ENCODE measurements around the gene GULP1.
A peak's percentile ranks its signal among the peaks of the same experiment; 100 is the strongest.

Gene GULP1

DNA sequence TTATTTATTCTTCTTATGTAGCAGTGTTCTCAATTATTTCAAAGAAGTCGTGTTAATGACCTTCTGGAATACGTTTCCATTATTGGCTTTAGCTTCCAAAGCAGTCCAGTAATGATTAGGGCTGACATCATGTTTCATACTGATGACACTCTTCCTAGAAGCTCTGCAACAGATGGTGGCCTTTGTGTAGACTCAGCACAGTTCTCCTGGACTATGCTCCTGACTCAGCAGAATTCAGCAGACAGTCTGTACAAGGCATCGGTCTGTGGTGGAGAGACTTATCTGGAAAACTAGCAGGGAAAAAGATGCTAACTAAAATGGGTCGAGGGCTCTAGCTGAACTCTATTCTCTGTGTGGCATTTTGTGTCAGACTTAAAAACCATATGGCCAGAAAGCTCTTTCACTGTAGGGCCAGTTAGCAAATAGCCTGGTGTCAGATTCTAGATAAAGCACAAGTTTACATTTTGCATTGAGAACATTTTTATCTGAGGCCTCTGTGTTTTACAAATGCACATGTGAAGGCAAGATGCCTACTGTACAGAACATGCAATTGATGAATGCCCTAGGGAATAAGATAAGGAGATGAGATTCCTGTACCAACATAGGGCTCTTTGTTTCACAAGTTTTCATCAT, 35.1 kb downstream of the GULP1 start:
- DNase-seq = no peak

DNA sequence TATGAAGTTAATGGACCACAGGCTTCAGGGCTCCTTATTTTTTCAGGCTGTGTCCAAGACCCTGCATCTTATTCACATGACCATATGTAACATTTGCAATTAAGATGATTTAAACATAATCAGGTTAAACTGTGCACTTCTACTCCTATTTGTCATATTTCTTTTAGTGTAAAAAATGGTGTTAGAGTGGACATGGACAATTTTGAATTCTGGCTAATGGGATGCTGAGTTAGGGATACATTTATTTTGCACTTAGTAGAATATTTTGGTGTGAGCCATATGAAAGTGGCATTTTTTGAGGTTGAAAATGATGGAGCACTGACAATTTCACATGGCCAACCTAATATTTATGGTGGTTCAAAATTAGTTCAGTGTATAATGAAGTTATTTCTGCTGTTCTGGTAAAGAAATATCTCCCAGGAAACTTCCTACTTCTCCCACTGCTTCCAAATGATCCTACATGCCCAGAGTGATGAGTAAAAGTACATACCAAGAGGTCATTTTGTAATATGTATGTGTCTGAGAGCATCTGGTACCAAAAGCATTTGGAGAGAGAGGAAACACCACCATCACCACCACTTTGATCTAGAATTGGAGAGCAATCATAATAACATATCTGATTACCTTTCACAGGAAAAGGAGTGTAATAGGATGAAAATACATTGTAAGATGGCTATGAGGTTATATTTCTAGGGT, 36.0 kb downstream of the GULP1 start:
- no peak for DNase-seq

DNA sequence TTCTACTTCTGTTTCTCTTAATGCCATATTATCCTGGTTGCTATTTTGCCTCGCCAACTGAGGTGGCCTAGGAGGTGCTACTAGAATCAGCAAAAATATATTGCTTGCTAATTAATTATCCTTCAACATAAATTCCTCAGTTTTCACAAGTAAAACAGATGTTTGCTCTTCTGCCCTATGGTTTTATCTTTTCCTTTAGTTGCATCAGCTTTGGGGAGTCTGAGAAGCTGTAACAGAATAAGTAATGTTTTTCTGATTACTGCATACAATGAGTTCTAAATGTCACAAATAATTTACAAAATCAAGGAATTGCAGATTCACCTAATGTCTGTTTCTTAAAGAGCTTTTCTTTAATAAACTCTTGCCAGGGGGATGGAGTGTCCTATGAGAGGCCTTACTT, 36.7 kb downstream of the GULP1 start:
- no peak for DNase-seq

DNA sequence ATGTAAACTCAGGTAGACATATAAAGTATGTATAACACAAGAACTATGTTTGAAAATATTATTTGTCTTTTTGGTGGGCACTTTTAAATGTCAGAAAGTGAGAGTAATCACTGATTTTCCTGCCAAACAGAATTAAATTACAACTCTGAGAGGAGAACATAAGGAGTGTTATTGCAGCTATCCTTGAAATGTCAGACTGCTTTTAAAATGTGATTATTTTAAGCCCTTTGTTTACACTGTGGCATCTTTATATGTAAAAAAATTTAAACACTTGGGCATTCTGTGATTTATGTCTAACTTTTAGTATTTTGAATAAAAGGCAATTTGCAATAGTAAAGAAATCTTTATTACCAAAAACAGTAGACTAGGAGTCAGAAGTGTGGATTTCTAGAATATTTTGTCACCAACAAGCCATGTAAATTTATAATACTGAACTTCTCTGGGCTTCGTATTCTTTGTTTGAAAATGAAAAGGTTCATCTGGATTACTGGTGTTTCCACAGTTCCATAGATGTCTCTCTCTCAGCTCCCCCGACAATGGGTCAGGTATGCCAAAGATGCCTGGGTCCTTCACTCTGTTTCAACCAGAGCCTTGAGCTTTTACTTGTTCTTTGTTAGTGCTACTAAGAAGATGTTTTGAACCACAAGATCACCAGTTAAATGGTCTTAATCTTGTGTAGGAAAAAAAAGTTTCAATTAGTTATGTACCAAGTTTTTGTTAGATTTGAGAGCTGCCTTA, 38.8 kb downstream of the GULP1 start:
- no peak for DNase-seq

DNA sequence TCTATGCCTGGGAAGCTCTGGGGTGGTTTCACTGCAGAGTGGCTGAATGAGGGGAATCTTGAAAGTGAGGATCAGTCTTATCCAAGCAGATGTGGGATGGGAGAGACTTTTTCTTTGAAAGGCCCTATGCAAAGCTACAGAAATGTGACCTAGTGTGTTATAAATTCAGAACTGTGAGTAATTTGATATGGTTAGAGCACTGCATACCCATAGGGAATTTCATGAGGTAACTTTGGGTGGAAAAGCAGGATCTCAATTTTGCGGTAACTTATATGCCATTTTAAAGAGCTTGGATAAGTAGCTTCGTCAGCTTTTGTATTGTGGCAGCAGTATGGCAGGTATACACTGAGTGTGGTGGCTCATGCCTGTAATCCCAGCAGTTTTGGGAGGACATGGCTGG, 40.9 kb downstream of the GULP1 start:
- no peak for DNase-seq

DNA sequence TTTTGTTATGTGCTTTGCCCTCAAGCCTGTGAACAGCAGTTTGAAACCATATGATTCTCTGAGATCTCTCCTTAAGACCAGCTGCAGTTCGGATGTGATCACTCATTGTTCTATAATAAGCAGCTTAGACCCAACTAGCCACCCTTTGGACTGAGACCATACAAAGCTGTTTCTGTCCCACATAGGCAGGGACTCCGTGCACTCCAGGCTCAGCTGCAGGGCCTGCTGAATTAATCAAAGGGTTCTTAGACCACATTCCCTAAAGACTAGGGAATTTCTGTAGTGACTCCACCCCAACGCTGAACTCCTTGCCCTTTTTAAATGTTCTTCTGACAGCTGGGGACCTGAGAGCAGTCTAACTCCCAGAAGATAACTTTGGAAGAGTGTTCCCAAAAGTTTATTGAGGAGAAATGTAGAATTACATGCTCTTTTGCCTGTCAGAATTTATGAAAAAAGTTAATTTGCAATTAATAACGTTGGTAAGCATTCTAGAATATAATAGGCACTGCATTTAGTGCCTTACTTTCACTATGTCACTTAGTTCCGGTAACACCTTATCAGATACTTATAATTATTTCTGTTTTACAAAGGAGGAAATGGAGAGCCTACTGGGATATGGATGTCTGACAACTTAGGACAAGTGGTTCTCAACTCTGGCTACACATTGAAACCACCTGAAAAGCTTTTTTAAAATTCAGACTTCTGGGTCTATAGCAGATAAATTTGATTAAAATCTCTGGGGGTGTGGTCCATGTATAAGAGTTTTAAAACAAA, 42.3 kb downstream of the GULP1 start:
- no peak for DNase-seq

DNA sequence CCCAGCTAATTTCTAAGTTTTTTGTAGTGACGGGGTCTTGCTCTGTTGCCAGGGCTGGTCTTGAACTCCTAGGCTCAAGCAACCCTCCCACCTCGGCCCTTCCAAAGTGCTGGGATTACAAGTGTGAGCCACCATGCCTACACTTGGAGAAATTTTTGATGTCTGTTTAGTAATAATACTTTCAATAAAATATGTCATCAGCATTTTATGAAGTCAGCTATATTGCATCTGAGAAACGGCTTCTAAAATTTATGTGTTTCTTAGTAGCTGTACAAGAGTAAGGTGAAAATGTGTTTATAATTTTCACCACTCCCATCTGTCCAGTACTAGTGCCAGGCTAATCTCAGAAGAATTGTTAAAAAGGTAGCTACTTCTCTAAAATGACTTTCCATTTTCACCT, 46.8 kb downstream of the GULP1 start:
- DNase-seq = no peak

DNA sequence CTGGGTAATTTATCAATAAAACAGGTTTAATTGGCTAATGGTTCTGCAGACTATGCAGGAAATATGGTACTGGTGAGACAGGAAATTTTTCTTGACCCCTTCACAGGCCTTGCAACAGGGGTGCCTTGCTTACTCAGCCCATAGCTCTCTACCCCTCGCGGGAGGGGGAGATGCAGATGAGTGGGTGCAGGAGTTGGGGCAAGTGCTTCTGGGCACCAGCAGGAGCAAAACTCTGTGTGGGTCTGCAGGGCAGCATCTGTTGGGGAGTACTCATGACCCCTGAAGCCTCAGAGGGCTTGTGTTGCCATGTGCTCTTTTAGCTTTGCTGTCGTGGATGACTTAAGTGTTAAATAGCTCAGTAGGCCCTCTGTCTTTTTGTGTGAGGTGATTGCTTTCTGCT, 48.6 kb downstream of the GULP1 start:
- no peak for DNase-seq

DNA sequence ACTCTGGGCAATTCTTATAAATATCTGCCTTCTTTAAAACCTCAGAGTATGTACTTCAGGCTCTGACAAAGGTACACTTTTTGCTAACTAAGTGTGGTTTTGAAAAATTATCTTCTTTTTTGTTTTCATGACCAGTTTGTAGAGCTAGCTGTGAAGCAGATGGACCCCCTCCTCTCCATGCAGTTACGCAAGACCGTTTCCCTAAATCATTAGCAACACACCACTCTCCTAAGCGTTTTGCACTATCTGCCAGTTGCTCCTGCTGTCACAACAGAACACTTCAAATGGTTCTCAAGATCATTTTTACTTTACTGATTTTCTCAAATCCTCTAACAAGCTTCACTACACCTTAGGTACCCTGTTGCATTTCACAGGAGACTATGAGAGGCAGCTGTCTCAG, 53.3 kb downstream of the GULP1 start:
- no peak for DNase-seq

DNA sequence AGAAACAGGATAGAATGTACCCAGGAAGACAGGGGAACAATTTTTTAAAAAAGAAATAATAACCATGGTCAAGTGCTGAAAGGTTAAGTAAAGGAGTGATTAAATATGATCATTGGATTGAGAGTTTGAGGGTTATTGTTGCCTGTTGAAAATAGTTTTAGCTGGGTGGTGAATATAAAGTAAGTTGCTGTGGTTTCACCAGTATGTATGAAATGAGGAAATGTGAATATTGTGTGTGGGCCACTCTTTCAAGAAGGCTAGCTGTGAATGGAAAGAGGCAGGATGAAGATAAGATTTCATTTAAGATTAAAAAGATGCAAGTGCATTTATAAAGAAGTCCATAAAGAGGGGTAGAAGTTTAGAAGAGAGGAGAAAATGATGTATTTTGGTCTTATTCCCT, 53.8 kb downstream of the GULP1 start:
- DNase-seq = no peak

DNA sequence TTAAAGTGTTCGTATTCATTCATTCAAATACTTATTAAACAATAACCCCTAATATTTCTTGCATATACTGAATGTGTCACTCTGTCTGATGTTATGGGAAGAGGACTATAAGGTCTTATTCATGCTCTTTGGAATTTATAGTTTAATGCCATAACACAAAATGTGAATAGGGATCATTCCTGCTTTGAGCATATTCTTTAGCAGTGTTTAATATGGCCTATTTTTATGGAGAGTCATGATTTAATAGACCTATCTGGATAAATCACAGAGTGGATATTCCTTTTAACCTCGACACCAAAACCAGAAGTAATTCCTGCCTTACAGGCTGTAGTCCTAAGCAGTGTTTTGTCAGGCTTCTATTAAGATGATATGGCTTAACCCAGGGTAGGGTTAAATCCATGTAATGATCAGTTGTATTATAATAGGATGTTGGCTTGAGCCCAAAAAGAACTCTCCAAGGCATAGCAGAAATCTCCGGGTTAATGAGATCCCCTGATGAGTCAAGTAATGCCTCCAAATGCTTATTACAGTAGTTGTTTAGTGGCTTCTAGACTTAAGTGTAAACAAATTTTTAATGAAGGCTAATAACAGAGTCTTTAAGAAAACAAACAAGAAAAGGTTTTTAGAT, 54.3 kb downstream of the GULP1 start:
- no peak for DNase-seq

DNA sequence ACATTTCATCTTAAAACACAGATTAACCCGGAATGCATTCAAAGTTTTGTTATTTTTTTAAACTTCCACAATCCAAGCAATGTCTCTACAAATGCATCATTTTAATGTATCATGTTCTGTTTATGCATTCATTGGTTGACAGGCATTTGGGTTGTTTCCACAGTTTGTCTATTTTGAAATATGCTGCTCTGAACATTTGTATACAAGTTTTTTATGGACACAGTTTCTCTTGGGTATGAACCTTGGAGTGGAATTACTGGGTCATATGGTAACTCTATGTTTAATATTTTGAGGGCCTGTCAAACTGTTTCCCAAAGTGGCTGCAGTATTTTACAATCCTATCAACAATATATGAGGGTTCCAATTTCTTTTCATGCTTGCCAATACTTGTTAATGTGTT, 57.3 kb downstream of the GULP1 start:
- no peak for DNase-seq

DNA sequence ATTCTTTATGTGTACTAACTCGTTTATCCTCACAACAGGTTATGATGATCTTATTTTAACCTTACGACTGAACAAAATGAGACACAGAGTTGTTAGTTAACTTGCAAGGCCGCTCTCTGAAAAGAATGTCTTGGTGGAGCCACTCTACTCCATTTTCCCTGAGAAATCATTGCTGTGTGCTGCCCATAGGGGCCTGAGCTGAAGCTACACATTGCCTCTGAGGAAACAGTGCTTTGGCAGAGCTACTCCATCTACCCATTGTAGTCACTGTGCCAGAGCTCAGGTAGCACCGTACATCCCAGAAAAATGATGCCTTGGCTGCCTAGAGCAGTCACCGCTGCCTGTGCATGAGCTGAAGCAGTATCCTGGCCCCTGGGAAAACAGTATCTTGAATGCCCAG, 61.6 kb downstream of the GULP1 start:
- DNase-seq = no peak

DNA sequence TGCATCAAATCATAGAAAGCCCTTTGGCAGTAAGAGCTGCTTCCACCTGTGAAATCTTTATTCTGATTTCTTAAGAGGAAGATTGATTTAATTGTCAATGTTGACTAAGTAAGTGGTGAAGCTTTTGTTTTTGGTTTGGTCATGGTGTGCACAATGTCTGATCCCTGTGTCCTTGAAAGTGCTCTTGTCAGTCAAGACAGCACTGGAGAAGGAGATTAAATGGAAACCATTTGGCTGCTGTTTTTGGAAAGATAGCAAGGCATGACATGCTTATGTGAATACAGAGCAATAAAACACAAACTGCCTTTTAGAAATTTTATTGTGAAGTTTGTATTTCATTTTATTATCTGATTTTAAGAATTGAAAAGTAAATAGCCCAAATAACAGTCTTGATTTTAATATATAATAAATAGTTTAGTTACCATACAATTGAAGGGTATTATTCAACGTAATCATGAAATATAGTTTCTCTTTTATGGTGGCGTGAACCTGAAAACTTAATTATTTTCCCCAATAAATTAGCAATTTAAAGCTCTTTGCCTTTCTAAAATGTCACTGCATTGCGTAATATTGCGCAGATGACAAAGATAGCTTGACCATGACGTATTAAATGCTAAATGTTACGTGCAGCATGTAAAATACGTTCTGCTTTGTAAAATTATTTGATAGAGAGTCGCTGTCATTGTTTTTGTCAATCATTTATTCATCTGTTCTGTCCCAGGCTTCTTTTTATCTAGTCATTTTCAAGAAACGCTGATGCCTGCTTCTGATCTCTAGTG, 69.0 kb downstream of the GULP1 start:
- DNase-seq = no peak

DNA sequence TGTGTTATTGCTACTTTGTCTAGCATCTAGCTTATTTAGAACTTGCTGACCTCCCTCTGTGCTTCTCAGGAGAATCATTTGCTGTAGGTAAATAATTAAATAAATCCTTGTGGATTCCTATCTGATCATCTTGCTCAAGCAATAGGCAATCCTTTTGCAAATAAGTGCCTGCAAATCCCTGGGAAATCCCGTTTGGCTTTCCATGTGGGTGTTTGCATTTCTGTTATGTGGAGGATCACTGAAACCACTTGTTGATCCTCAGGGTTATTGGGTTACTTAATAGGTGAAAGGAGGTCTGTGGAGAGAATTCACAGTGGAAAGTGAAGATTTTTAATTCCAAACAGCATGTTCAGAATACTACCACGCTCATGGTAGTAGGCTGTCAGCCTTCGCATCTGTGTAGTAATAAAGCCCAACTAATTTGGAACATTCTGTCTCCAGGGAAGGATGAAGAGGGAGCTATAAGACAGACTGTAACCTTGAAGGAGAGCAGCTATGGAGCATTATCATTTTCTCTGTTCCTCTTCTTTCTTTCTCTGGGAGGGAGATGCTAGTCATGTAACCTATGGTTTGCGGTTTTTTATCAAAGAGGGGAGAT, 72.5 kb downstream of the GULP1 start:
- DNase-seq = no peak

DNA sequence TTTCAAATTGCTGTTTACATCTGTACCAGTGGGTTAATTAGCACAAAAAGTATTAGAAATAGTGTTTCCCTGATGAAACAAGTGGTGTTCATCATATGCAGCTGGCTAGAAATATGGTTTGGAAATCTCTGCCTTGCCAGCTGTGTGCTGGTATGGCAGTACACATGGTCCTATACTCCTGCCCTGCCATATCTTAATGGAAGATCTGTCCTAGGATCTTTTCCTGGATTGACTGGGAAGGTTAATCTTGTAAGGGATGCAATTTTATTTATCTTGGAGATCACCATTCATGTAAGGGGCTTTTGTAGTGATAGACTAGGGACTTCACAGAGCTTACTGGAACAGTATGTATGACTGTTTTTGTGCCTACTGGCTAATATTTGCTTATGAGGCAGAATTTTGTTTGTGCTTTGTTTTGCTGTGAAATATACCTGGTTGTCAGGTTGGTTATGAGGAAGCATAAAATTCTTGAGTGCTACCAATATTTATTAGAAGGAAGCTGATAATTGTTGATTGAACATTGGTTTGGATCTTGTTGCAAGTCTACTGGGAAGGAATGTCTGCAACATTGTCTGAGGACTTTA, 73.5 kb downstream of the GULP1 start:
- no peak for DNase-seq

DNA sequence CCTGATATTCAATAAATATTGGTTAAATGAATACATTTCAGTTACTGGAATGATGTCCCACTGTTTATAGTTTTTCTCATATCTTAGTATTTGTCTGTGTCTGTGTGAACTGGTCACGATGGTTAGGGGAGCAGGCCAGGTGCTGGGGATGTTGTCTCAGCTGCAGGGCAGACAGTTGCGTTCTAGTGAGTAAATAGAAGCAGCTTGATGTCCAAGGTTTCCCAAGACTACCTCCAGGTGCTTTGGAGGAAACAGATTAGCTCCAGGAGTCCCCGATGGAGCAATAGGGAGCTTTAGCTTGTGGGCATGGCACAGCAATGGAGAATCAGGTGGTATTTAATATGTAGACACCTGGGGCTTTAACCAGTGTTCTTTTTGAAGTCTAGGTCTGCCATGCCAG, 75.5 kb downstream of the GULP1 start:
- peak; percentile 18 for DNase-seq

DNA sequence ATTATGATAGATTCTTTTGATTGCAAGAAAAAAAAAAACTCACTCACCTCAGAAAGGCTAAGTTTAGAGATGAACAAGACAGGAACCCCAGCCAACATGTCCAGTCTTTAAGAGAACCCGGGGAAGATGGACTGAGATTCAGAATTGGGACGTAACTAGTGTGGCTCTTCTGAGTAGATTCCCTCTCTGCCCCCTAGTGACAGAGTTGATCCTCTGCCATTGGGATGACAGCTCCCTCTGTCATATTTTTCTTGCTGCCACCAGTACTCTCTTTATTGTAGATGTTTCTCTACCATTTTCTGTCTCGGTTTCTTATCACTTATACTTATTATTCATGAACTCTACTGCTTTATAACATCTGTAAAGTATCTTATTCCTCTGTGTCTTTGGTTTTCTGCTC, 77.7 kb downstream of the GULP1 start:
- DNase-seq = no peak

DNA sequence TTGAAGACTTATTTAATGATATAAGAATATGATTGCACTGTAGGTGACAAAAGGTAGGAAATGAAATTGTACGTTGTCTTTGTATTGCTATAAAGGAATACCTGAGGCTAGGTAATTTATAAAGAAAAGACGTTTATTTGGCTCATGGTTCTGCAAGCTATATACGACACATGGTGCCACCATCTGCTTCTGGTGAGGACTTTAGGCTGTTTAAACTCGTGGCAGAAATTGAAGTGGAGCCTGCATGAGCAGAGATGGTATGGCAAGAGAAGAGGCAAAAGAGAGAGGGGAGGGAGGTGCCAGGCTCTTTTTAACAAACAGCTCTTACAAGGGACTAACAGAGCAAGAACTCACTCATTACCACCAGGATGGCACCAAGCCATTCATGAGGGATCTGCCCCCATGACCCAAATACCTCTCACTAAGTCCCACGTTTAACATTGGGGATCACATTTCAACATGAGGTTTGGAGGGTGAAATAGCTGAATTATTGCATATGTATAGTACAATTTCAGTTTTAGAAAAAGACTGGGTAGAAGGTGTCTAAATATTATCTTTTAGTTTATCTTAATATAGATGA, 86.8 kb downstream of the GULP1 start:
- DNase-seq = no peak

DNA sequence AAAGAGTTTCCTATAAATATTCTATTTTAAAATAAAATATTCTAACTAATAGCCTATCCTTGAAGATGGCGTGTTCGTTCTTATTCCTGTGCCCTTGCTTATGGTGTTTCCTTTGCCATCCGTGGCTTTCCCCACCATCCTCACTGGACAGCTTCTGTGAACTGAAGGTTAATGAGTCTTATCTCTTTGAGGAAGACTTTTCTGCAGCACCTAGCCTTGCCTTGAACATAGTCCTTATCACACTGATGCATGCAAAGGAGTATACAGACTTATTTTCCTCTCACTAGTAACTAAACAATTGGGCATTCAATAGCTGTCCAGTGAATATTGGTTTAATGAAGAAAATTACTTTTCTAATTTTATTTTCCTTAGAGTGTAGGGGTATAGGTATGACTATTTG, 88.1 kb downstream of the GULP1 start:
- DNase-seq = no peak

DNA sequence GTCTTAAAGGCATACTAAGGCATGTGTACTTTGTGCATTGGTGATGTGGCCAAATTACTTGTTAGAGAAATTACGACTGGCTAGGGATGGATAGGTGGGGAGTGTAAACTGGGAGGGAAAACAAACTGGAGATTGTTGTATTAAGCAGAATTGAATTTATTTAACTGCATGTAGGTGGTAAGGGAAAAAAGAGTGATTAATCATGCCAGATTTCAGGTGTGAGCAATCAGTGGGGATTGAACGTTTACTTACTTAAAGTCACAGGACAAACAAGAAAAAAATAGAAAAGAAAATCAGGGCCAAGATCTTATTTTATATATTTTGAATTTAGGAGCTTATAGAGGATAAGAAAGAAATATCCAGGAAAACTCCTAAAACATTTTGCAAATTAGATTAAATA, 88.6 kb downstream of the GULP1 start:
- no peak for DNase-seq

All from NCI-H1417 treated with DMSO at 0.1 percent for 48 hours (cell line).